KMS-11 (cell line): Measurements from ENCODE around the gene CFHR5.
"Not testable (repeated sequence)": the region's sequence is repeated elsewhere in the genome, so short reads cannot be mapped to it uniquely, and the experiment has no call there.

ENCODE experiments used
- H2AFZ ChIP-seq: fragments of 200-600 bp; sonication (generic); 2 replicates; pipeline ENCODE4 v1.6.1; 2016; ENCODE audit warnings: antibody characterized with exemption, mixed run types, low read depth
- H3K27ac ChIP-seq: fragments of 200-600 bp; sonication (generic); 2 replicates; pipeline ENCODE4 v1.6.1; 2016; ENCODE audit warnings: mild to moderate bottlenecking, mixed run types
- H3K27me3 ChIP-seq: fragments of 200-600 bp; sonication (generic); 2 replicates; pipeline ENCODE4 v1.6.1; 2017; ENCODE audit warnings: mild to moderate bottlenecking, low read depth, mixed run types, moderate library complexity; ENCODE audit not compliant: insufficient read depth
- H3K36me3 ChIP-seq: fragments of 200-600 bp; sonication (generic); 2 replicates; pipeline ENCODE4 v1.6.1; 2017; ENCODE audit warnings: mild to moderate bottlenecking, mixed run types; ENCODE audit not compliant: insufficient read depth
- H3K4me1 ChIP-seq: fragments of 200-600 bp; sonication (generic); 2 replicates; pipeline ENCODE4 v1.6.1; 2016; ENCODE audit warnings: mild to moderate bottlenecking, low read depth, mixed run types; ENCODE audit not compliant: poor library complexity, severe bottlenecking
- H3K4me2 ChIP-seq: fragments of 200-600 bp; sonication (generic); 2 replicates; pipeline ENCODE4 v1.7.0; 2016; ENCODE audit warnings: mild to moderate bottlenecking, mixed run types
- H3K4me3 ChIP-seq: fragments of 200-600 bp; sonication (generic); IDR thresholded peaks from 2 replicates; pipeline ENCODE4 v1.6.1; 2017; ENCODE audit warnings: low read depth, low read length, mixed read lengths; ENCODE audit not compliant: insufficient read depth
- H3K79me2 ChIP-seq: fragments of 200-600 bp; sonication (generic); 2 replicates; pipeline ENCODE4 v1.6.1; 2016; ENCODE audit warnings: low read depth, mixed run types; ENCODE audit not compliant: insufficient read depth
- H3K9ac ChIP-seq: fragments of 200-600 bp; sonication (generic); 2 replicates; pipeline ENCODE4 v1.6.1; 2016; ENCODE audit warnings: mild to moderate bottlenecking, mixed run types
- H4K20me1 ChIP-seq: fragments of 200-600 bp; sonication (generic); 2 replicates; pipeline ENCODE4 v1.6.1; 2016; ENCODE audit warnings: mild to moderate bottlenecking, mixed run types; ENCODE audit not compliant: insufficient read depth
- TF ChIP-seq, protein P1 (sequence below): fragments of 200-600 bp; sonication (generic); conservative IDR thresholded peaks from 2 replicates; pipeline ENCODE4 v1.6.1; 2017; ENCODE audit warnings: low read depth, mild to moderate bottlenecking, antibody characterized with exemption, low read length, moderate library complexity, mixed read lengths

Gene CFHR5

DNA sequence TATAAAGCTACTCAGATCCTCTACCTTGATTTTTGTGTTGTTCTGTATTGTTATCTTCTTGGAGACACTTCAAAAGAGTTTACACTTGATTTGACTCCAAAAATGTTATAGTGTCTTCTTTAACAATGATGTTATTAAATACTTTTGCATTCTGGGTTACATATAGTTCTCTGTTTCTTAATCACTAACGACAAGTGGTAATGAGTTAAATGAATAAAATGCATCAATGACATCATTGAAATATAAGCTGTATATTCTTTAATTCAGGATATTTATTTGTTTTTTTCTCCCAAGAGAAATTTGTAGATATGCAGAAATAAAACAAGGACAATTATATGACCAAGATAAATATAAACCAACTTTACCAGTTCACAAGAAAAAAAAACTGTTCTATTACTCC, 7.2 kb upstream of the CFHR5 start:
- Histone ChIP-seq H4K20me1 (no peaks in the 10 kb centered on the region), H3K27ac (no peak overlapping the region), H3K79me2 (no peaks in the 10 kb centered on the region), H3K36me3 (no peaks in the 10 kb centered on the region), H3K4me1 (no peaks in the 10 kb centered on the region), H3K4me3 (no peak overlapping the region), H2AFZ (no peak overlapping the region), H3K9ac (no peak overlapping the region), H3K27me3 (no peaks in the 10 kb centered on the region), H3K4me2 (no peak overlapping the region)
- TF ChIP-seq, protein P1, sequence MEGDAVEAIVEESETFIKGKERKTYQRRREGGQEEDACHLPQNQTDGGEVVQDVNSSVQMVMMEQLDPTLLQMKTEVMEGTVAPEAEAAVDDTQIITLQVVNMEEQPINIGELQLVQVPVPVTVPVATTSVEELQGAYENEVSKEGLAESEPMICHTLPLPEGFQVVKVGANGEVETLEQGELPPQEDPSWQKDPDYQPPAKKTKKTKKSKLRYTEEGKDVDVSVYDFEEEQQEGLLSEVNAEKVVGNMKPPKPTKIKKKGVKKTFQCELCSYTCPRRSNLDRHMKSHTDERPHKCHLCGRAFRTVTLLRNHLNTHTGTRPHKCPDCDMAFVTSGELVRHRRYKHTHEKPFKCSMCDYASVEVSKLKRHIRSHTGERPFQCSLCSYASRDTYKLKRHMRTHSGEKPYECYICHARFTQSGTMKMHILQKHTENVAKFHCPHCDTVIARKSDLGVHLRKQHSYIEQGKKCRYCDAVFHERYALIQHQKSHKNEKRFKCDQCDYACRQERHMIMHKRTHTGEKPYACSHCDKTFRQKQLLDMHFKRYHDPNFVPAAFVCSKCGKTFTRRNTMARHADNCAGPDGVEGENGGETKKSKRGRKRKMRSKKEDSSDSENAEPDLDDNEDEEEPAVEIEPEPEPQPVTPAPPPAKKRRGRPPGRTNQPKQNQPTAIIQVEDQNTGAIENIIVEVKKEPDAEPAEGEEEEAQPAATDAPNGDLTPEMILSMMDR = no peak

DNA sequence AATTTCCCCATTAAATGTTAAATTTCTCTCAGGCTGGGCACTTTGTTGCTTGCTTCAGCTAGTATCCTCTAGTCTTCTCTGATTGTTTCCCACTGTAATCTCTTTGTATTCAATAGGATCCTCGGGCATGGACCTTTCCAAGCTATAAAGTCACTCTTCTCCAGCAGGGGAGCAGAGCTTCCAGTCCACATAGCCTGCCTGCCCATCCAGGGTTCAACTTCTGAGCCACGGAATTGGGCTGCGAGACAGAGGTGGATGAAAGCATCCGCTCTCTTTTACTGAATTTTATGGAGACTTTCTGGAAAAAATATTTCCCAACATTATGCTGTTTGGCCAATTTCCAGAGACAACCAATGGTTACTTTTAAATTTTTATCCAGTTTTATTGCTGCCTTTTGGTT, 1.1 kb upstream of the CFHR5 start:
- Histone ChIP-seq H3K4me3 (no peak overlapping the region), H3K4me1 (no peaks in the 10 kb centered on the region), H3K4me2 (no peak overlapping the region)

DNA sequence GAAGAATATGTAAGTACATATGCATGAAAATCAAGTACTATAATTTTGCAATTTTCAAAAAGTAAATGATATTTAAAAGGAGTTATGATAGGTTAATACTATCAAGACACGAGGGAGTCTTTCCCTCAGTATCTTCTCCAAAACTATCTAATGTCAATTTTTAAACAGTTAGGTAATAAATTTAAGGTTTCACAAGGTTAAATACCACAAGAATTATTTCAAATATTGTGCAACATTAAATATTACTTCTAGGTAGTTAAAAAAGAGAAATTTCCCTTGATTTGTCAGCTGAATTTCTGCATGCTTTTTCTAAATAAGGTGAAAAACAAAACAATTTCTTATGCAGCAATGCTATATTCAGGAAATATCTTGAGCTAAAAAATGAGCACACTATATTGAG, 3.5 kb downstream of the CFHR5 start:
- Histone ChIP-seq H3K79me2 (no peaks in the 10 kb centered on the region), H3K36me3 (no peaks in the 10 kb centered on the region), H3K27ac (no peak overlapping the region), H3K4me2 (no peak overlapping the region), H3K4me3 (no peak overlapping the region), H2AFZ (no peak overlapping the region), H3K4me1 (no peaks in the 10 kb centered on the region), H4K20me1 (no peaks in the 10 kb centered on the region), H3K9ac (no peak overlapping the region), H3K27me3 (no peaks in the 10 kb centered on the region)
- TF ChIP-seq, protein P1 = no peak

More for the DNA sequence above, 1.1 kb upstream of the CFHR5 start:
- TF ChIP-seq, protein P1 = no peak
- Histone ChIP-seq H3K79me2 (no peaks in the 10 kb centered on the region), H3K27ac (no peak overlapping the region), H2AFZ (no peak overlapping the region), H3K36me3 (no peaks in the 10 kb centered on the region), H4K20me1 (no peaks in the 10 kb centered on the region), H3K9ac (no peak overlapping the region), H3K27me3 (no peaks in the 10 kb centered on the region)

DNA sequence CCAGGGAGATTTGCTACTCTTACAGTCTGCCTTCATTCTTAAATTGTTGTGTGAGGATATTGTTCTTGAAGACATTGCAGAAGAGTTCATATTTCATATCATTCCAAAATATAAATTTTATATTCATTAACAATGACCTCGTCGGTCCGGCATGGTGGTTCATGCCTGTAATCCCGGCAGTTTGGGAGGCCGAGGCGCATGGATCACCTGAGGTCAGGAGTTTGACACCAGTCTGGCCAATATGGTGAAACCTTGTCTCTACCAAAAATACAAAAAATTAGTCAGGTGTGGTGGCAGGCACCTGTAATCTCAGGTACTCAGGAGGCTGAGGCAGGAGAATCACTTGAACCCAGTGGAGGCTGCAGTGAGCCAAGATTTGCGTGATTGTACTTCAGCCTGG, 4.9 kb downstream of the CFHR5 start:
- not testable (repeated sequence) for H3K79me2 ChIP-seq, H3K27ac ChIP-seq, H4K20me1 ChIP-seq, H3K4me3 ChIP-seq, H3K9ac ChIP-seq, H3K4me2 ChIP-seq, H3K36me3 ChIP-seq, H3K27me3 ChIP-seq, H3K4me1 ChIP-seq, H2AFZ ChIP-seq

DNA sequence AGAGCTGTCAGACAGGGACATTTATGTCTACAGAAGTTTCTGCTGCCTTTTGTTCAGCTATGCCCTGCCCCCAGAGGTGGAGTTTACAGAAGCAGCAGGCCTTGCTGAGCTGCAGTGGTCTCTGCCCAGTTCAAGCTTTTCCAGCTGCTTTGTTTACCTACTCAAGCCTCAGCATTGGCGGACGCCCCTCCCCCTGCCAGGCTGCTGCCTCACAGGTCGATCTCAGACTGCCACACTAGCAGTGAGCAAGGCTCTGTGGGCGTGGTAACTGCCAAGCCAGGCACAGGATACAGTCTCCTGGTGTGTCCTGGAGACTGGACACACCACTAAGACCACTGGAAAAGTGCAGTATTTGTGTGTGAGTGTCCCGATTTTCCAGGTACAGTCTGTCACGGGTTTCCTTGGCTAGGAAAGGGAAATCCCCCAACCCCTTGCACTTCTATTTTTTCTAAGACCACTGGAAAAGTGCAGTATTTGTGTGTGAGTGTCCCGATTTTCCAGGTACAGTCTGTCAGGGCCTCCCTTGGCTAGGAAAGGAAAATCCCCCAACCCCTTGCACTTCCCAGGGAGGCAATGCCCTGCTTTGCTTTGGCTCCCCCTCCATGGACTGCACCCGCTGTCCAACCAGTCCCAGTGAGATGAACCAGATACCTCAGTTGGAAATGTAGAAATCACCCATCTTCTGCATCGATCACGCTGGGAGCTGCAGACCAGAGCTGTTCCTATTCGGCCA, 14.7 kb downstream of the CFHR5 start:
- not testable (repeated sequence) for H4K20me1 ChIP-seq, H3K9ac ChIP-seq, H3K27me3 ChIP-seq, H3K27ac ChIP-seq, H3K4me2 ChIP-seq, H3K79me2 ChIP-seq, H3K36me3 ChIP-seq, H3K4me1 ChIP-seq, H2AFZ ChIP-seq, H3K4me3 ChIP-seq
